NCI-H2227 (cell line): ENCODE measurements around the gene SIRT3.
A peak's percentile ranks its signal among the peaks of the same experiment; 100 is the strongest.
"Not testable (repeated sequence)": the region's sequence is repeated elsewhere in the genome, so short reads cannot be mapped to it uniquely, and the experiment has no call there.

Source experiments
- DNase-seq: peaks from one replicate; lab custom pipeline; 2025; ENCODE audit not compliant: unreplicated experiment; lab: John Stamatoyannopoulos, UW

SIRT3 gene

DNA sequence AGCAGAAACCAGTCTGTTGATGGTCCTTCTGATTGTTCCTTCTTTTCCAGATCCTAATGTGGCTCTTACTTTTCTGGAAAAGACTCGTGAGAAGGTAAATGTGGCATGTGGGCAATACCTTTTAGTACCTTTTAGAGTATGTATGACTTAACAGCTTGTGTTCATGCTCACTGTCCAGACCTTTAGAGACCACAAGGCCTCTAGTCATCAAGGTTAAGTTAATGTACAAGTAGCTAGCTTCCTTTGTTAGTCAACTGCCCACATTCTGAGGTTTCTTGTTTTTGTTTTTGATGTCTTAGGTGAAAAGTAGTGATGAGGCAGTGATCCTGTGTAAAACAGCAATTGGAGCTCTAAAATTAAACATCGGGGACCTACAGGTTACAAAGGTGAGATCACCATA, 8.2 kb upstream of the SIRT3 start:
- no peak for DNase-seq

DNA sequence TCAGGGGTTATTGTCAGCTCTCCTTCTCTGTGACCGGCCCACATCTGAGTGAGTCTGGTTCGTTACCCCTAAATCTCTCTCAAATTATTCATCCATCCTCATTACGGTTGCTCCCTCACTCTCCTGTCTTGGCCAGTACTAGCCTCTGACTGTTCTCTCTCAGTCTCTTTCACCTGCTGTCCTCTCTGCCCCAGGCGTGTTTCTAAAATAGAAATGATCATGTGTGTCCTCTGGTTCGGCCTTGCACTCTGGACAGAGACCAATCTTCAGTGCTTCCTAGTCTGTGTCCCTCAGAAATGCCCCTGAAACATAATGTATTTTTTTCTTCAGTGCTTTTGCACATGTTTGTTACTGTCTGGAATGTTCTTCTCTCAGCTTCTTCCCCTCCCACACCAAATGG, 5.5 kb upstream of the SIRT3 start:
- DNase-seq = no peak

DNA sequence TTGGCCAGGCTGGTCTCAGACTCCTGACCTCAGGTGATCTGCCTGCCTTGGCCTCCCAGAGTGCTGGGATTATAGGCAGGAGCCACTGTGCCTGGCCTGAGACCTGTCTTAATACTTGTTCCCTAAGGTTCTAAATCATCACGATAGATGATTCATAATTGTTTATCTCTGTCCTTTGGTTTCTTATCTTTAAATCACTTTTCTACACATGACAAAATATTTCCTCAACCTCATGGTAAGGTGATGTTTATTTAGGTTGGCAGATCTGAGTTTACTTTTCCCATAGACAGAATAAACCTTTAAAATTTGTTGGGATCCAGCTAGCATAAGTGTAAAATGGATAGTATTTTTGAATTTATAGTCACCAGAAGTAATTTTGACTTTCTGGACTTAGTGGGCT, 4.2 kb upstream of the SIRT3 start:
- no peak for DNase-seq

DNA sequence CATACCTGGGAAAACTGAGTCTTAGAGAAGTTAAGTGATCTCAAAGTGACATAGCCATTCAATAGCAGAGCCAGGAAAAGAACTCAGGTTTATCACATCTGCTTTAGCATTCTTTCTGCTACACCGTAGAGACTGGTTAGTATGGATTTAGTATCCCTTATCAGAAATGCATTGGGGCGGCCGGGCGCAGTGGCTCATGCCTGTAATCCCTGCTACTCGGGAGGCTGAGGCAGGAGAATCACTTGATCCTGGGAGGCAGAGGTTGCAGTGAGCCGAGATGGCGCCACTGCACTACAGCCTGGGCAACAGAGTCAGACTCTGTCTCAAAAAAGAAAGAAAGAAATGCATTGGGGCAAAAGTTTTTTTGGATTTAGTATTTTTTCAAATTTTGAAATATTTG, 2.2 kb upstream of the SIRT3 start:
- DNase-seq = not testable (repeated sequence)

DNA sequence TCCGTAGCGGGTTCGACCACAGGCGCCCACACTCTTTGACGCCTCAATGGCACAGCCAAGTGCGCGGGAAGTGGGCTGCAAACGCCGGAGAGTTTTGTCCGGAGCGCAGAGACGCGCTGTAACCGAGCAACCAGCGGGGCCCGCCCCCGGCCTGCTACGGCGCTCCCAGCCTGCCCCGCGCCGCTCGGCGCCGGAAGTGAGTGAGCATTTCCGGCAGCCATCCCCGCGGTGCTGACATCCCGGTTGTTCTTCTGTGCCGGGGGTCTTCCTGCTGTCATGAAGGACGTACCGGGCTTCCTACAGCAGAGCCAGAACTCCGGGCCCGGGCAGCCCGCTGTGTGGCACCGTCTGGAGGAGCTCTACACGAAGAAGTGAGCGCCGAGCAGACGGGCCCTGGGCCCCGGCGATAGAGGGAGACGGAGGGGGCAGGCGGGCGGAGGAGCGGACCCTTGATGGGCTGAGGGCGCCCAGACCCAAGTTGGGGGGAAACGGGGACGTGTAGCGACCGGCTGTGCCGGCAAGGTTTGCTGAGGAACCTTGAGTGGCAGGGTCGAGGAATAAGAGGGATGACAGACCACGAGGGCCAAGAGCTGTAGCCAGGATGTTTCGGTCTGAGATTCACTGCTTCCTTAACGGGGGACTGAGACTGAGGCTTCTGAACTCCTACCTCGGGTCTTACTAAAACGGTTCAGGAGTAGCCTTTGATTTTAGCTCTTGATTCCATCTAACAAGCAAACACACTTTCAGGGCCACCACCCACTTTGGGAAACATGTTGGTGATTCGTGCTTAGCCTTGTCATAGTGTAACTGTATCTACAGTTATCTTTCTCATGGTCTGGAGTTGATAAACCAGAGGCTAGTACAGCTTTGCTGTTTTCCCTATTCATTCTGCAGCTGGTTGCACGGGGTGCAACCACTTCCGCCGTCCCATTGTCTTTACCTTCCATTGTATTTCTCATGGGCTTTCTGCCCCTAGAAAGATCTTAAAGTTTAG, 929 bp upstream of the SIRT3 start, which contains the start of gene PSMD13:
PSMD13 (plus strand) TSS at position 203 of the 994 bp plus-strand sequence; CDS start at position 277, 74 bp downstream.
- DNase-seq = peak; percentile 95

DNA sequence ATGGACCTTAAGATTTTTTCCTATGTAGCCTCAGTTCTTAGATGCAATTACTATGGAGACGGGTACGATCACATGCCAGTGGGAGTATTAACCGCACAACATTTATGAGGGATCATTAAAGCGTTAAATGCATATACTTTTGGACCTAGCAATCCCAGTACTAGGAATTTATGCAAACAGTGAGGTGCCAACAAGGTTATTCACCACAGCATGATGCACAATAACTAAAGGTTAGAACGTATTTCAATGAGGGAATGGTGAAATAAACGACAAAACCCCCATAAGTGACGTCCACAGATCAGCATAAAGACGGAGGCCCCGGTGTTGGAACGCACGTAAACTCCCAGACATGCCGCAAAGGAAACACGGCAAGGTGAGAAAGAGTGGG, 539 bp downstream of the SIRT3 start:
- DNase-seq = peak; percentile 56

DNA sequence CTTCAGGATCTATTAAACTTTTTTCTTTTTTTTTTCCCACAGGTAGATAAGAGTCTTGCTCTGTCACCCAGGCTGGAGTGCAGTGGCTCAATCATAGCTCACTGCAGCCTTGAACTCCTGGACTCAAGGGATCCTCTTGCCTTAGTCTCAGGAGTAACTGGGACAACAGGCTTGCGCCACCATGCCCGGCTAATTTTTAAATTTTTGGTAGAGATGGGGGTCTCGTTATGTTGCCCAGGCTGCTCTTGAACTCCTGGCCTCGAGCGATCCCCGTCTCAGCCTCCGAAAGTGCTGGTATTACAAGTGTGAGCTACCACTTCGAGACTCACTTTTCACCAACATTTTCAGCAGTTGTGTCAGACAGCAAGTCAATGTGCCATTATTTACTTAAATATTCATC, 962 bp downstream of the SIRT3 start:
- DNase-seq = no peak

DNA sequence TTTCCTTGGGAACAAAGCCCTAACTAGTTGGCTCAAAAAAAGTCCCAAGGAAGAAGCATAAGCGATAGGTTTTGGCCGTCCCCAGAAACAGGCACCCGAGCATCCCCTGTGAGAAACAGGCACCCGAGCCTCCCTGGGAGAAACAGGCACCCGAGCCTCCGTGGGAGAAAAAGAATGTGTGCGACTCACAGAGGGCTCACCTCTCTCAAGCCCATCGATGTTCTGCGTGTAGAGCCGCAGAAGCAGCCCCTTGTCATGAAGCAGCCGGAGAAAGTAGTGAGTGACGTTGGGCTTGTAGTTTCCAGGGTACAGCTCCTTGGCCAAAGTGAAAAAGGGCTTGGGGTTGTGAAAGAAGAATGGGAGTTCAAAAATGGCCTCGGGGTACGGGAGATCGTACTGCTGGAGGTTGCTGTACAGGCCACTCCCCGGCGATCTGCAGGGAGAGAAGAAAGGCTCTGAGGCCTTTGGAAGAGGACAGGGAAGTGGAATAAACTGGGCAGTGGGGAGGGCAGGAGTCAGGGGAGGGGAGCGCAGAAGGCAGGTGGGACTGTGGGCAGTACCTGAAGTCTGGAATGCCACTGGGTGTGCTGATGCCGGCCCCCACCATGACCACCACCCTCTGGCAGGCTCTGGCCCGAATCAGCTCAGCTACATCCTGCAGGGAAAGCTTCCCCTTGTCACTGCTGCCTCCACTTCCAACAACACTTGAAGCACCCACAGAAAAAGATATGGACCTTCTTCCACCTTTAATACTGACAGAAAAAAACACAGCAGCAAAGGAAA, 3.2 kb downstream of the SIRT3 start:
- DNase-seq = no peak

DNA sequence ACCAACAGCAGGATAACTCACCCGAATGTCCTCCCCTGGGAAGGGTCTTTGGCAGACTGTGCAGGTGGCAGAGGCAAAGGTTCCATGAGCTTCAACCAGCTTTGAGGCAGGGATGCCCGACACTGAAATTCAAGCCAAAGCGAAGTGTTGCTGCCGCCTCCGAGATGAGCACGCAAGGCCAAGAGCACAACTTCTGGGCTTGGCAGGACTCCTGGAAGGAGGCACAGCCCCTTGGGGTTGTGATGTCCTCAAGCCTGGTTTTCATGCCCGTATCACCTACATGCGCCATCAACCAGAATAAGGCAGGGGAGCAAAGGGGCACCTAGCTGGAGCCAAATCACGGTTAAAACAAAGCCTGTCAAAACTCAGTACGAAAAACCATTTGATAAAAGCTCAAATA, 5.7 kb downstream of the SIRT3 start:
- no peak for DNase-seq

DNA sequence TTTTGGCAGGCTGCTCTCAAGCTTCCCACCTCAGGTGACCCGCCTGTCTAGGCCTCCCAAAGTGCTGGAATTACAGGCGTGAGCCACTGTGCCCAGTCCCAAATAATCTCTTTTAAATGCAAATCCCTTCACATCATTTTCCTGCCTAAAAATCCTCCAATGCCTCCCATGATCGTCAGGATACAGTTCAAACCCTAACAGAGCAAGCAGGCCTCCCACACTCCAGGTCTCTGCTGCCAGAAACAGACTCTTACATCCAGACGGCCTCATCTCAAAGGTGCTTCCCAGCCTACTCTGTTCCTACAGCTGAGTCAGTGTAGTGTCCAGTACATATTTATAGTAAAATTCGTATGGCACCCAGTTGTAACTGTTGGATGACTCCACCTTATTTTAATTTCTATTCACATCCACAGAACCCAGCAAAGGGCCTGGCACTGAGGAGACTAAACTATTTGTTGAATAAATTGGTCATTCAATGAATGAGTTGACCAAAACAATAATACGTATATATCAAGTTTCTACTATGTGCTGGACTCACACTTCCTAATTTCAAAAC, 8.2 kb downstream of the SIRT3 start:
- DNase-seq = no peak

DNA sequence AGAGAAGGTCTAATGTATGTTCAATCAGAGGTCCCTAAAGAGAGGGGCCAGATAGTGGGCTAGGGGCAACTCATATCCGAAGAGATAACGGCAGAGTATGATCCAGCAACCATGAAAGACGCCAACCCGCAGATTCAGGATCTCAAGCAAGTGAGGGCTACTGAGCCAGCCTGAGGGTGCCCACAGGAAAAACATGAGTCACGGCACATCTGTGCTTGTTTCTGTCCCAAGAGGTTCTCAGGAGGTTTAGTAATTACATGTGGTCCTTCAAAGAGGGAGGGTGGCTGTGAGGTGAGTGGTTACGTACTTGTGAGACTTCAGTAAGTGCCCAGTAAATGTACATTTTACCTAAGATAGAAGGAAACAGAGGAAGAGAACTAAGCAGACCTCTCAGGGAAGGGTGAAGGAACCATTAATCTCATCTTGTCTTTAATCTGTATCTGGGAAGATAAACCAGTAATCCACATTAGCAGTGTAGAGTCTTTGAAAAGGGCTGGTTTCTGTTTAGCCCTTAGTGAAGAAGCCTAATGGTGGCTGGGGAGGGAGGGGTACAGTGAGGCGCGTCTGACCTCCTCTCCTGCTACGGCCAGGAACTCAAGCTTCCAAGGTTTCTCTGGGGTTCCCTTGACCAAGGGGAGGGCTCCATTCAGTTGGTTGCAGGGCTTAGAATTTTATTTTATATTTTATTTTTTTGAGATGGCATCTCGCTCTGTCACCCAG, 10.2 kb downstream of the SIRT3 start:
- peak; percentile 20 for DNase-seq

DNA sequence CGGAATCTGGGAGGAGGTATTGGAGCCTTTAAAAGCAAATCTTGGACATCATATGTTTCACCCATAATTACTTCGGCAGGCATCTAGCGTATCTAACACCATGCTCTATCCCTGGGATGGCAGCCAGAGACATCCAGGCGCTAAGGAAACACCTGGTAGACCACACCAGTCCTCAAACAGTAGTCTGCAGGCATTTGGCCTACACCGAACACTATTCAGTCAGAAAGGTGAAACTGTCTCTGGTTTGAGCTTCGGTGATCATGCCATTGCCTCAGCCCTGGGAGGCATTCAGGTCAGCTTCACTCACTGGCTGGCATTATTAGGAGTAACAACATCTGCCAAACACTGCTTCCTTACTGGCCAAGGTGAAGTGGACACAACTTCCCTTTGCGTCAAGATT, 11.7 kb downstream of the SIRT3 start:
- DNase-seq = no peak

DNA sequence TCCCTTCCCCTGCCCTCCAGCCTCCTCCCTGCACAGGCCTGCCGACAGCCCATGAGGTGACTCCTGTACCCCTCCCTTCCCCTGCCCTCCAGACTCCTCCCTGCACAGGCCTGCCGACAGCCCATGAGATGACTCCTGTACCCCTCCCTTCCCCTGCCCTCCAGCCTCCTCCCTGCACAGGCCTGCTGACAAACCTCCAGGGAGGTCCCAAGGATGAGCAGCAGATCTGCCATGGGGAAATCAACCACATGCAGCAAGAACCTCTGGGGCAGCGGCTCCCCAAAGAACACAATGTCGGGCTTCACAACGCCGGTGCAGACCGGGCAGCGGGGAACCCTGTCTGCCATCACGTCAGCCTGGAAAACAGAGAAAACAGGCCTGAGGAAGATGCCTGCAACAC, 12.3 kb downstream of the SIRT3 start:
- DNase-seq = no peak

DNA sequence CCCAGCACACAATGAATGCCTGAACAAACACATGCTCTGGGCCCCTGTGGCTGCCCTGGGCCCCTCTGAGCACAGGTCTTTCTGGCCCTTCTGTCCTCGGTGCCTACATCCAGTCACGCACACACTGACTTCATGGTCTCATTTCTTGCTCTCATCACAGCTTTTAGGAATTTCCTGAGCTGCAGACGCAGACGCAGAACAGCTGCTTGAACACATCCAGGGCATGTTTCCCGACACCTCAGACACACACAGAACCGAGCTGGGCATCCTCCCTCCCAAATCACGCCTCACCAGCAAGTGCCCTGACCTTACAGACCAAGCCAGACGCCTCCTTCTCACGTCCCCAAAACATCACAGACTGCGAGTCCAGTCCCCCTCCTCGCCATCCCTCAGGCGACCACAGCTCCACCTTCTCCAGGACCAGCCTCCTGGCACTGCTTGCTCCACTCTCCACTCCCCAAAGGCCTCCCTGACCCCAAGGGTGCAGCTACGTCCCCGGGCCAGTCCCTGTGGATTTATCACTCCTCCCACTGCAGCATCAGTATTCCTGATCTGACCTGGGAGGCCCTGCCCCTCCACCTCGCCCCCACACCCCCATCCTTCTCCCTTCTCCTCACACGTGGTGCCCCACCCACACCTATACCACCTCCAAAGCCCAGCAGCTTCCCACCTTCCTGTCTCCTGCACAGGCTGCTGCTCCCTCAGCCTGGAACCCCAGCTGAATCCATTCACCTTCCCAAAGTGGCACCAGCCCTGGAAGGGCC, 12.9 kb downstream of the SIRT3 start:
- no peak for DNase-seq

DNA sequence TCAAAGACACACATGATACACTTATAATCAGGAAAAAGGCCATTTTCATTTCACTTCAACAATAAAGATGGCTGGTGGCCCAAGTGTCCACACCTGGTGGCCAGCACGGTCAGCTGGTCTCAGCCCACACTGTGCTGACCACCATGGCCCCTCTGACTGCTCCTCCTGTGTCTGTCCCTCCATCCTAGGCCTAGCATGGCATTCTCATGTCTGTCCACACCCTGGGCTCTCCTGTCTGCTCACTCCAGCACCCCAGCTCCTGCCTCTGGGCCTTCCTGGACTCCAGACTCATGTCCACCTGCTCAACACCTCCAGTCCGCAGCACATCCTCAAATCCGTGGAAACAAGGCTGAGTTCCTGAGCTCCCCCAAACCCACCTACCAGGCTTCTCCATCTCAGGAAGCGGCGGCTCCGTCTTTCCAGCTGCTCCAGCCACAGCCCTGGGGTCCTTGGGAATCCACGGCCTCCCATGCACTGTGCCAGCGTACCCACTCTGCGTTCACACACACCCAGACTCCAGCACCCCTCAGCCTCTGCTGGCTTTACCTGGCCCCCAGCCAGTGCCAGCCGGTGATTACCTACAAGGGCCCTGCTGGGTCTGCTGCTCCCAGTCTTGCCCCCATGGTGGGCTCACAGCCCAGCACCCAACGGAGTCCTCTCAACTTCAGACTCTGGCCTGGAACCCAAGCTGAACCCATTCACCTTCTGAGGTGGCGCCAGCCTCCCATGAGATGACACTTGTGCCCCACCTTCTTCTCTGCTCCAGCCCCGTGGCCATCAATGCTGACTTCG, 13.9 kb downstream of the SIRT3 start:
- DNase-seq = no peak

DNA sequence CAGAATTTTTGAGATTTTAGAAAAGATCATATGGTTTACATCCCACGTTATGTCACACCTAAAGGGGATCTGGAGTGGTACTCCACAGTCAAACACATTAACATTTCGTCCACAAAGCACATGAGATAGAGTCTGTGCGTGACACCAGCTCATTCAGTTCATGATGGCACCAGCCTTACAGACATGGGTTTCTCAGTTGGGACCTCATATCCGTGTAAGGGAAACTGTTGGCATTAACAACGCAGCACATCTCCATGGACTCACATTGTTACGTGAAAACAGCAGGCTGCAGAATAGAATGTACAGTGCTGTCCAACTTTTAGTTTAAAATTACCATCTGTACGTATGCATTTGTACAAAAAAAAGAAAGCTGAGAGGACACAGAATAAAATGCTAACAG, 14.6 kb downstream of the SIRT3 start:
- no peak for DNase-seq

DNA sequence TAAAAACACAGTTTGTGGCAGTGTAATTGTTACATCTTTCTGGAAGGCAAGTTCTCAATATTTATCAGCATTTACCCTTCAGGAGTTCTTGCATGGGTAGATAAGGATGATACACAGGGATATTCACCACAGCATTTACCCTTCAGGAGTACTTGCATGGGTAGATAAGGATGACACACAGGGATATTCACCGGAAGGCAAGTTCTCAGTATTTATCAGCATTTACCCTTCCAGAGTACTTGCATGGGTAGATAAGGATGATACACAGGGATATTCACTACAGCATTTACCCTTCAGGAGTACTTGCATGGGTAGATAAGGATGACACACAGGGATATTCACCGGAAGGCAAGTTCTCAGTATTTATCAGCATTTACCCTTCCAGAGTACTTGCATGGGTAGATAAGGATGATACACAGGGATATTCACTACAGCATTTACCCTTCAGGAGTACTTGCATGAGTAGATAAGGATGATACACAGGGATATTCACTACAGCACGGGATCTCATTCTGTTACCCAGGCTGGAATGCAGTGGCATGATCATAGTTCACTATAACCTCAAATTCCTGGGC, 15.4 kb downstream of the SIRT3 start:
- not testable (repeated sequence) for DNase-seq

DNA sequence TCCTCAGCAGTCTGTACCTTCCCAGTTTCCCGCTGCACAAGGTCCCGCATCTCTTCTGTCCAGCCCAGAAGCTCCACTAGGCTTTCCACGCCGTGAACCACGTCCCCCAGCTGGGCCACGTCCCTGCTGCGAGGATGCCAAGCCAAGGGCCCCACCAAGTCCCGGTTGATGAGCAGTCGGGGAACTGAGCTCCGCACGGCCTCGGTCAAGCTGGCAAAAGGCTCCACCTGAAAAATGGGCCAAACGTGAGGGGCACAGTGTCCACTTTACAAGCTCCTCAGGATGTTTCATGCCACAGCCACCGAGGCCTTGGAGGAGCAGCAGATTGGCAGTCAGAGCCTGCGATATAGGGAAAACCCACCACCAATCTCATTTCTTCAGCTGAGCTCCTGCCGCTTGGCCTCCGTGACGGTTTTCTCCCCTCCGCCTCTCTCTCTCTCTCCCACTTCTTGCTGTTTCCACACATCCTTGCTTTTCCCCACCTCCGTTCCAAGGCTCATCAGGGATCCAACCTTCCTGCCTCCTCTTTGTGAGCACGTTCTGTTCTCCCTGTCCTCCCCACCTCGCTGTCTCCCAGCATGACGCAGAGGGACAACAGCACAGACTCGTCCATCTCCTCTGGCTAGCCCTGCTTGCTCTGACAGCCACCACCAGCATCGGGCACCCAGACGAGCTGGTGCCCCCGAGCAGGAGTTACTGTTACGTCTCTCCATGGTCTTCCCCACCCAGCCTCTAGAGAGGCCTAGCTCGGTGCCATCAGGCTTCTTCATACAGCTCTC, 17.1 kb downstream of the SIRT3 start:
- no peak for DNase-seq
